NK-92 (cell line): ENCODE data around the gene PSMB10.
A peak's percentile ranks its signal among the peaks of the same experiment; 100 is the strongest.

Experiments
- DNase-seq: peaks from one replicate; lab custom pipeline; 2025; ENCODE audit not compliant: unreplicated experiment; lab: John Stamatoyannopoulos, UW

Gene PSMB10

DNA sequence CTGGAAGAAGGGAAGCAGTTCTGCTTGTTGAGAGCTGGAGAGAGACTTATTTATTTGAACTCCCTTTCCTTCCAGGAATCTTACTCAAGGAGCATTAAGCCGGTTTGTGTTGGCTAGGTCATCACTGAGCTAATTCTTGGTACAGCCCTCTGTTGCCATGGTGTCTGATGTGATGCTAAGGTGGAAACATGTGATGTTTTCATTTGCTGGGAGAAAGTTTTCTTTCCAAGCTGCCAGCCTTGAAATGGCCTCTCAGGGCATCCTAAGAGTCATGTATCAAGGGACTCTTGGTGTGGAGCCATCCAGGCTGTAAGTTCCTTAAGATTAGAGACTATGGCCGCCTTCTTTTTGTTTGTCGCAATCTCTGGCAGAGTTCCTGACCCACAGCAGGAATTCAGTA, 39.4 kb downstream of the PSMB10 start:
- no peak for DNase-seq

DNA sequence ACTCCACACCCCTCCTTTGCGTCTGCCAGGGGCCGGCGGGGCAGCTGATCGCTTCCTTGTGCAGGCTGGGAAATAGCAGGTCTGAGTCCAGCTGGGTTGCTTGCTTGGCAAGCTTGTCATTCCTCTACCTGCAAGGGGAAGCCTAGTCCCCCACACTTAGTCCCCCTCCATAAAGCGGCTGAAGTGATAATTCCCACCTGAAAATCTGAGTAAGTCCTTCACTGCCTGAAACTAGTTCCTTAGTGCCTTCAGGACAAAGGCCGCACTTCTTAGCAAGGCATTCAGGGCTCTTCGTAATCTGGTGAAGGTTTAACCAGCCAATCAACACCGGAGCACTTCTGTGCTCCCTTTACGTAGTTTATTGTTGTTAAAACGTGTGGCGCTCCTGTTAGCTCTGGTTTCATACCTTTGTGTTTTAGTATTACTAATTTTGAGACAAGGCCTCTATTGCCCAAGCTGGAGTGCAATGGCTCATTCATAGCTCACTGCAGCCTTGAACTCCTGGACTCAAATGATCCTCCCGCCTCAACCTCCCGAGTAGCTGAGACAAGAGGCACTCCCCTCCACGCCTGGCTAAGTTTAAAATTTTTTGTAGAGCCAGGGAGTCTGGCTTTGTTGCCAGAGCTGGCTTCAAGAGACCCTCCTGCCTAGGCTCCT, 42.8 kb downstream of the PSMB10 start:
- no peak for DNase-seq

DNA sequence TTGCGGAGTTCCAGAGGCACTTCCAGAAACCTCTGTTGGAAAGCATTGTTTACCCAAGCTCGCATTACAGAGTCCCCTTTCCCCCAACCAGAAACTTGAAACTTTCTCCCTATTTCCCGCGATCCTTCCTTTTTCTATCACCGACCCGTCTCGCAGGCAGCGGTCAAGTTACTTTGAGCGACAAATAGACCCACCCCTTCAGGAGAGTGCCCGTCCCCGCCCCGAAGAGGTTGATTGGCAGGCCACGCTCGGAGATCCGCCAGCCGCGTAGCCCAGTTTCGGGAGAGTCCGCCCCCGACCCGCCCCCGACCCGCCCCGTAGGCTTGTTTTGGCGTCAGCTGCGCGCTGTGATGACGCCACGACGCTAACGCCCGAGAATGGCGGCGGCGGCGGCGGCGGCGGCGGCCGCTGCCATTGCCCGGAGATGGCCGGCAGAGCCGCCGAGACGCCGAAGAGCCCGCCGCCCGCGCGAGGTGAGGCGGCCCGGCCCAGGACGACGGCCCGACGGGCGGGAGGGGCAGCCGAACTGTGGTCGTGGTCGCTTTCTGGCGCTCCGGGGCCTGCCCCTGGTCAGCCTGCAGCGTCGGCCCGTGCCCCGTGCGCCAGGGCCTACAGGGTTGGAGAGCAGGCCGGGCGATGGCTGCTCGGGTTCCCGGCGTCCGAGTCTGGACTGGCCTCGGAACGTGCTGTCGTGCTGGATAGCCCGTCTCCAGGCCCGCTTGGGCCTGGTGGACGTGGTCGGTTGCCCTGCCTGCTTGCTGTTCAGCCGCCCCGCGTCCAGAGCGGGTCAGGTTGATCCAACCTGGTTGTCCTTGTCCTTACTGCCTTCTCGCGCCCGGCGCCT, 43.5 kb downstream of the PSMB10 start, which contains the start of gene PSKH1:
PSKH1 (plus strand) TSS at position 356 of the 844 bp plus-strand sequence. CDS start 15,496 bp downstream, outside the sequence.
- DNase-seq = peak; percentile 78

DNA sequence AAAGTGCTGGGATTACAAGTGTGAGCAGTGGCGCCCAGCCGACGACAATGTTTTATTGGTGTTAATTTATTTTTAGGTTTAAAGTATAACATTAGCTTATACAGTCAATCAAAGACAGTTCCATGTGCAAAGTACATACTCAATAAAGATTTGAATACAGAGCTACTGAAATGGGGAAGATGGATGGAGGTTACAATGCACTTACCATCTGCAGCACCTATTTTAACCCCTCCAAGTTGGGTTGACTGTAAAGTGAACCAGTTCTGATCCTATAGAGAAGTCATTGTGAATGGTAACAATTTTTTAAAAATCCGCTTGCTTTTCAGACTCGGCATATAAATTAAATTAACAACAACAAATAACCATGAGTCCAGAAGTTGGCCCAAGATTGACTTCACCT, 44.3 kb downstream of the PSMB10 start:
- no peak for DNase-seq

- DNase-seq = no peak
Measured at GRCh38 chr16:67888331-67888730, 48.3 kb downstream of the PSMB10 start.

GRCh38 chr16:67886387-67886786, 50.3 kb downstream of the PSMB10 start:
- DNase-seq = no peak

- DNase-seq = no peak
Measured at GRCh38 chr16:67885976-67886375, 50.7 kb downstream of the PSMB10 start.

DNA sequence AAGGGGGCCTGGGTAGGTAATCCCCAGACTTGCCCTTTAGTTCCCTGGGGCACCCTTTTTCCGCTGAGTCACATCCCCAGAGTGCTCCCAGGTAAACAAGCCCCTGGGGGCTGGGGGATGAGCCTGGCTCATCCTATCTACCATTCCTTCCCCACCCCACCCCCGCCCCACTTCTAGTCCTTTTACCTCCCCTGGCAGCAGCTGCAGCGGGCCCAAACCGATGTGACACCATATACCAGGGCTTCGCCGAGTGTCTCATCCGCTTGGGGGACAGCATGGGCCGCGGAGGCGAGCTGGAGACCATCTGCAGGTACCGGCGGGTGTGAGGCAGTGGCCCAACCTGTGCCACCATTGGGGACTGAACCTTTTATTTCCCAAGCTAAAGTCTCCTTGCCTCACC, 51.1 kb downstream of the PSMB10 start:
- DNase-seq = no peak

- no peak for DNase-seq
Measured at GRCh38 chr16:67884684-67885083, 52.0 kb downstream of the PSMB10 start, which contains the start of gene NRN1L. Gene NRN1L, plus strand, starts transcription at chr16:67884885. Its CDS starts 19 bp downstream, at chr16:67884904.
